ENCODE data around the gene TEX36.
A peak's percentile ranks its signal among the peaks of the same experiment; 100 is the strongest.

The TEX36 gene

DNA sequence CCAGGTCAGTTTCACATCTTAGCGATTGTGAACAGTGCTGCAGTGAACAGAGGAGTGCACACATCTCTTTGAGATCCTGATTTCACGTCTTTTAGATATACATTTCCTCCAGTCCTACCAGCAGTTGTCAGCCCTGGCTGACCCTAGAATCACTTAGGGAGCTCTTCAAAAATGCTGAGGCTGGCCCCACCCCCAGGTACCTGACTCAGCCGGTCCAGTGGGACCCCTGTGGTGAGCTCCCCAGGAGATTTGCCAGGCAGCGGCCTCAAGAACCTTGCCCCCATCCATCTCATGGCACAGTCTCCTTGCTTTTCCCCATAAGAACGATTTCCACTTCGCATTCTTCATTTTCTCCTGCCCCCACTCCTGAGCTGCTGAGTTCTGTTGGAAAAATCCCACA lies 45.5 kb downstream of the TEX36 start:
- TF ChIP-seq, protein P1, sequence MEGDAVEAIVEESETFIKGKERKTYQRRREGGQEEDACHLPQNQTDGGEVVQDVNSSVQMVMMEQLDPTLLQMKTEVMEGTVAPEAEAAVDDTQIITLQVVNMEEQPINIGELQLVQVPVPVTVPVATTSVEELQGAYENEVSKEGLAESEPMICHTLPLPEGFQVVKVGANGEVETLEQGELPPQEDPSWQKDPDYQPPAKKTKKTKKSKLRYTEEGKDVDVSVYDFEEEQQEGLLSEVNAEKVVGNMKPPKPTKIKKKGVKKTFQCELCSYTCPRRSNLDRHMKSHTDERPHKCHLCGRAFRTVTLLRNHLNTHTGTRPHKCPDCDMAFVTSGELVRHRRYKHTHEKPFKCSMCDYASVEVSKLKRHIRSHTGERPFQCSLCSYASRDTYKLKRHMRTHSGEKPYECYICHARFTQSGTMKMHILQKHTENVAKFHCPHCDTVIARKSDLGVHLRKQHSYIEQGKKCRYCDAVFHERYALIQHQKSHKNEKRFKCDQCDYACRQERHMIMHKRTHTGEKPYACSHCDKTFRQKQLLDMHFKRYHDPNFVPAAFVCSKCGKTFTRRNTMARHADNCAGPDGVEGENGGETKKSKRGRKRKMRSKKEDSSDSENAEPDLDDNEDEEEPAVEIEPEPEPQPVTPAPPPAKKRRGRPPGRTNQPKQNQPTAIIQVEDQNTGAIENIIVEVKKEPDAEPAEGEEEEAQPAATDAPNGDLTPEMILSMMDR (IDR thresholded peaks at IDR 0.05) = no peak

DNA sequence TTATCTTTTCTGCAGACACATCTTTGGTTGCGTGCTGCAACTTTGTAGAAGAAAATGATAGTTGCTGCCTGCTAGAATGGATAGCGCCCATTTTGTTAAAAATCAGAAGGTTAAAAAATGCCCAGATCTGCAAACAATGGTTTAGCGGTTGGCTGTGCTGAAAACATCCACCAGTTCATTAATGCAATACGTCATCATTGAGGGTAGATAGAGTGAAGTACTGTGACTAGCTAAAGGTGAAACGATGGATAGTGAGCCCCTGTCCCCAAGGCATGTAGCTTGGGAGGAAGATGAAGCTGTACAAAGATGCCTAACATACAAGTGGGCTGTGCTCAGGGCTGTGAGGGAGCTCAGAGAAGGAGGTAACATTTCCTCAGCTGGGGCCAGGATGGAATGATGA lies 48.4 kb downstream of the TEX36 start:
- TF ChIP-seq, protein P1 (IDR thresholded peaks at IDR 0.05) = no peak

DNA sequence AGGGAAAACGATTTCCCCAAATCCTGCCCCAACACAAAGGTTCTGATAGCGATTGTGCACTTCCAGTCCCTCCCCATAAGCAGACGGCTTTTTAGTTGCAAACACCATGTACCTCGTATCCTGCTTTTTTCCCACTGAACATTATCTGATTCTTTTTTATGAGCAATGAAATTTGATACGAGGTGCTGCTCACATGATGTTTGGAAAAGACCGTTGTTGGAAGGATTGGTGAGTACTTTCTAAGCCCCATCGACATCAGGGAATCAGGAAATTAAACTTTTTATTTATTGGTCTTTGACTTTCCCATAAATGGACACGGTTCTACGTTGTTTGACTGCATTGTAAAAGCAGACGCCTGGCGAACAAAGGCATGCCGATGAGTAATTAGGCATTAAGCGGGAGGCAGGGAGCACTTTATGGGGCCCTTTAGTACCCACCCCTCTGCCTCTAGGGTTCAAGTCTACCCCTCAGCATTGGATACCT lies 49.4 kb downstream of the TEX36 start:
- TF ChIP-seq, protein P1 (IDR thresholded peaks at IDR 0.05) = no peak

DNA sequence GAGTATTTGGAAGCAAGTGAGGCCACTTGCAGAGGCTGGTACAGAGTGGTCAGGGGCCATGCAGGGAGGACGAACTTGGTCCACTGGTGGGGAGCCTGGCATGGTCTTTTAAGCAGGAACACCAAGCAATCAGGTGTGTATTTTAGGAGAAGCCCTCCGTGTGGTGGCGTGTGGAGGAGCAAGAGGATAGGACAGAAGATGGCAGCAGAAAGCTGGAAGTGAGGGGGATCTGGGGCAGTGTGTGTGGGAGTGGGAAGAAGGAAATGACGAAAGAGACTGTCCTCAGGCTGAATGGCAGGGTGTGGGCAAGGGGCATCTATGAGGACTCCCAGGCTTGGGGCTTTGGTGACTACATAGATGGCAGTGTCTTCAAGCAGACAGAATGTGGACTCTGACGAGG lies 51.2 kb downstream of the TEX36 start:
- TF ChIP-seq, protein P1 (IDR thresholded peaks at IDR 0.05) = no peak

- TF ChIP-seq, protein P1 (IDR thresholded peaks at IDR 0.05) = peak; percentile 78; the same call in 1 of the 2 replicates
Measured at GRCh38 chr10:125629758-125630376, 53.1 kb downstream of the TEX36 start.

DNA sequence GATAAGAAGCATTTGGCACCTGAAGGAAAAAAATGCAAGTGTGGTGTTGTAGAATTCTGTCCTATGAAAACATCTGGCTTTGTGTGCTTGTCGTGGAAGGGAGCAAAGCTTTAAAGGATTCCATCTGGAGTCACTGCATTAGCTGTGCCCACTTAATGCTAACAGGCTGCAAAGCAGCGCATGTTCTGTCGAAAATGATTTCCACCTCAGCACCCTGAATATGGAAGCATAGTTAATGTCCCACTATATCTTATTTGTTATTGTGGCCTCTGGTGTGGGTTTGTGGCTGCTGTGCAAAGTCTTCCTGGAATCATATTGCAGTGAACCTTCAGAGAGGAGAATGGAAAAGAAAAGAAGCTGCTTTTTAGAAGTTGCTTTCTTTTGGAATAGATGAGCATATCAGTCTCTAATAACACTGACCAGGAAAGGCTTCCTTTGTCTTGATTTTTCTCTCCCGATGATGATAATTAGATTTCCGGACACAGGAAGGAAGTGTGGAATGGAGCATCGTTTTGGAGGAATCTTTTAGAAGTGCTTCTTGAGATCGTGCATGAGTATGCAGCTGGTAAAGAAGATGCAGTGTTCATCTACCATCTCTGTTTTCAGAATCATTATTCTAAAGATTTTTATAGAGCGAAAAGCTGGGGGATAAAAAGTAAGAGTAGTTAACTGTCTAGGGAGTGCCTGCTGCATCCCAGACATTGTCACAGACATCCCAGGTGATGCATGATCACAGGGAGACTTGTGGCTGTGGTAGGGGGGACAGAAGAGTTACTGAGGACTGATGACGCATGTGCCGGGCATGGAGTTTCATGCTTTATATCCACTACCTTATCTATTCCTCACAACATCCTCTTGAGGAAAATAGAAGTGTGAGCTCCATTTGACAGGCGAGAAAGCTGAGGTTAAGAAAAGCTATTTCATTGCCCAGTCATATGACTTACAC lies 54.6 kb downstream of the TEX36 start:
- TF ChIP-seq, protein P1 (IDR thresholded peaks at IDR 0.05) = no peak

DNA sequence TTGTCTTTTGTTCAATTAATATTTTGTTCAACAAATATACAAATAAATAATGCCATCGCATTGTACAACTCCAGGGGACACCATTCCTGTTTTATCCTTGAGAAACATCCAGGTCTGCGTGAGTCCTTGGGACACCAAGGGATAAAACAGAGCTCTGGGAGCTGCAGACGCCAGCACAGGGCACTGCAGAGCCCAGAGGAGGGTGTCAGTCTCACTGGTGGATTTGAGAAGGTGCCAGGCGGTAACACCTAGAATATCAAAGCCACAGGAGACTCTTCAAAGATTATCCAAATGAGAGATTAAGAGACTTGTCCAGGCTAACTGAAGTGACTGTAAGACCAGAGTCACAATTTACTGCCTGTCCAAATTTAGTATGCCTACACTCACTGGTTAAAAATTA lies 55.3 kb downstream of the TEX36 start:
- TF ChIP-seq, protein P1 (IDR thresholded peaks at IDR 0.05) = no peak

Data from LNCAP (cell line).